Caki2 (cell line): ENCODE data around the gene ASL. TPM values are rescaled to one million over a fixed set of nuclear protein-coding genes. Genes with fewer than 3 reads are reported as not detected.

Source experiments
- total RNA-seq: library from RNA; depleted of rRNA; stranded (reverse); fragments of >200 nt; shearing (Covaris generic); gene quantifications from 2 replicates; pipeline ENCODE4 v1.2.3, GENCODE V29; 2014; ENCODE audit warnings: low replicate concordance; rRNA removed

The ASL gene
- total RNA-seq, 1 experiment from 2014 or later = 85.7 TPM

Other genes with a start within 250 kb of the ASL start
- 5.2 and 6.9 TPM in 2 replicates for gene VKORC1L1, start 202.7 kb upstream of the ASL start, total RNA-seq
- gene GUSB, start 93.6 kb upstream of the ASL start, total RNA-seq = 193 and 207 TPM in 2 replicates
- 92.3 and 131 TPM in 2 replicates for gene CRCP, start 39.0 kb downstream of the ASL start, total RNA-seq
- gene TPST1, start 129.5 kb downstream of the ASL start, total RNA-seq = 53.2 and 59.9 TPM in 2 replicates